Kidney (tissue), 14 donors: ENCODE measurements around the gene PYGM. TPM values are rescaled to one million over a fixed set of nuclear protein-coding genes. Genes with fewer than 3 reads are reported as not detected.

Source experiments
- DNase-seq, 5 donors: peaks; one replicate each; pipeline ENCODE4 v3.0.0-alpha.2; 2013 to 2020
- FAIRE-seq: peaks from 2 replicates; lab custom pipeline; 2012; peaks lifted over from hg19 to GRCh38; lab: Jason Lieb, UNC
- H3K27ac ChIP-seq, 2 donors: one replicate each; pipeline ENCODE4 v1.7.0; 2013; ENCODE audit warnings: low read depth in 2 of 2, low read length in 2 of 2, inconsistent platforms in 1 of 2
- H3K27me3 ChIP-seq: one replicate; pipeline ENCODE4 v1.7.1; 2013; ENCODE audit warnings: low read length, inconsistent platforms; ENCODE audit not compliant: control insufficient read depth, insufficient read depth
- H3K36me3 ChIP-seq, 3 donors: one replicate each; pipeline versions ENCODE4 v1.7.0 to v1.7.1; 2013; ENCODE audit warnings: low read length in 3 of 3, control low read depth in 1 of 3, inconsistent platforms in 1 of 3; ENCODE audit not compliant: insufficient read depth in 3 of 3, control insufficient read depth in 2 of 3
- H3K4me1 ChIP-seq, 3 donors: one replicate each; pipeline versions ENCODE4 v1.7.0 to v1.7.1; 2013; ENCODE audit warnings: low read length in 3 of 3, inconsistent platforms in 1 of 3, low read depth in 1 of 3; ENCODE audit not compliant: control insufficient read depth in 2 of 3, insufficient read depth in 2 of 3
- H3K4me3 ChIP-seq, 3 donors: one replicate each; pipeline versions ENCODE4 v1.7.0 to v1.8.1; 2013; ENCODE audit warnings: low read length in 3 of 3, control low read depth in 1 of 3, inconsistent platforms in 1 of 3
- H3K9ac ChIP-seq, 3 donors: one replicate each; pipeline versions ENCODE4 v1.7.0 to v1.7.1; 2013; ENCODE audit warnings: low read length in 3 of 3, control low read depth in 1 of 3, inconsistent platforms in 1 of 3
- H3K9me3 ChIP-seq, 3 donors: one replicate each; pipeline versions ENCODE4 v1.7.0 to v1.7.1; 2013; ENCODE audit warnings: low read length in 3 of 3, control low read depth in 1 of 3, inconsistent platforms in 1 of 3; ENCODE audit not compliant: control insufficient read depth in 2 of 3, insufficient read depth in 1 of 3
- CTCF ChIP-seq: IDR thresholded peaks from 3 replicates; pipeline ENCODE4 v1.5.1; 2012; ENCODE audit warnings: mild to moderate bottlenecking, moderate library complexity, borderline replicate concordance; ENCODE audit not compliant: insufficient read depth; ENCODE audit errors: extremely low read depth
- intact Hi-C: fragments of 100-400 bp; cut with DNase I; formaldehyde crosslinking; loops from one replicate; pipeline ENCODE4 v1.11.1; 2022
- polyA plus RNA-seq: library from polyadenylated mRNA; stranded (reverse); fragments of 350-450 nt; fragmentation: Illumina TruSeq; extraction: RNeasy Lipid Tissue Mini Kit (QIAGEN cat#74804); gene quantifications from one replicate; pipeline ENCODE4 v1.2.3, GENCODE V29; 2014; ENCODE audit warnings: low read depth, low replicate concordance; ENCODE audit not compliant: insufficient read depth
- total RNA-seq: library from RNA; stranded (reverse); fragmentation: NEBNext Ultra II Directional; extraction: Animal tissue kit (Norgen Biotek cat#: 25700); gene quantifications from one replicate; pipeline ENCODE4 v1.2.1, GENCODE V29; 2021
- donor health status: control.
- donor health status: control.
- donor health status: control.
- donor health status: control.
- donor health status: control.
- donor health status: DM: yes; HTN: yes; CAD: no.
- donor health status: Normal renal cell carcinoma (clear cell type).

The PYGM gene
- total and polyA plus RNA-seq, 2 donors from 2014 or later: 2.5 to 8.6 TPM

DNA sequence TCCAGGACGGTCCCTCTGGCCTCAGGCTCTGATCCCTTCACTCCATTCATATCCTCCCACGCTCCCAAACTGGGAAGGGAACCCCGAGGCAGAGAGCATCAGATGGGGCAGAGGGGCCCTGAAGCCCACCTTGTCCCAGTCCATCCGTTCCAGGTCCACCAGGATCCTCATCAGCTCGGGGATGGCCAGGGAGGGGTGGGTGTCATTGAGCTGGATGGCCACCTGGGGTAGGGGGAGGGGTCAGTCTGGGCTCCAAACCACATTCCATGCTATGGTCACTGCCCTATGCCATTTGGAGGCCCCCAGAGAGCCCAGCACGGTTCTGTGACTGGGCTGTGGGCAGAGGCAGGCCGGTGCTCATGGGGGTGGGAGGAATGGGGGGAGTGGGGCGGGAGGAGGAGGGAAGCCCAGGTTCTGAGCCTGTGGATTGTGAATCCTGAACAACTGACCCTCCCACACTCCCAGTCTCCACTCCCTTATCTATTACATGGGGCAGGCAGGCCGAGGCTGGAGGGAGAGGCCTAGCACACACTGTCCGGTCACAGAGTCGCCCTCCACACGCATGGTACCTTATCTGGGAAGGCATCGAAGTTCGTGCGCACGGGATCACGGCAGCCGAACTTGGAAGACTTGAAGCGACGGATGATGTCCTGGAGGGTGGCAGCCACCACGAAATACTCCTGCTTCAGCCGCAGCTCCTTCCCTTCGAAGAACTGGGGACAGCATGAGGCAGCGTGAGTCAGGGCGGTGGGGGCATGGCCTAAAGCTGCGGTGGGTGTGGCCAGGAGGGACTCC is 5.5 kb downstream of the PYGM start:
- H3K9ac ChIP-seq: no peak overlapping the region
- no peaks in the 10 kb centered on the region for H3K27me3 ChIP-seq
- DNase-seq: peak in 2 of 5 donors; percentile 45 to 68
- H3K27ac ChIP-seq: no peak overlapping the region
- no peak overlapping the region for H3K4me3 ChIP-seq
- no peak for FAIRE-seq
- no peaks in the 10 kb centered on the region for H3K36me3 ChIP-seq
- peaks cover 0 to 2% (median 0%) of the 10 kb centered on the region in 3 donors for H3K4me1 ChIP-seq
- TF ChIP-seq CTCF: no peak
- intact Hi-C loops: no loop called here
- no peaks in the 10 kb centered on the region for H3K9me3 ChIP-seq

GRCh38 chr11:64753380-64754123 is 6.2 kb downstream of the PYGM start:
- Histone ChIP-seq H3K36me3 (no peaks in the 10 kb centered on the region), H3K4me3 (no peak overlapping the region), H3K9ac (no peak overlapping the region), H3K27ac (no peak overlapping the region), H3K27me3 (no peaks in the 10 kb centered on the region), H3K9me3 (no peaks in the 10 kb centered on the region), H3K4me1 (no peaks in the 10 kb centered on the region)
- FAIRE-seq (no peak), DNase-seq (peak in 1 of 5 donors; percentile 64)
- TF ChIP-seq CTCF: no peak
- intact Hi-C loops: no loop called here

DNA sequence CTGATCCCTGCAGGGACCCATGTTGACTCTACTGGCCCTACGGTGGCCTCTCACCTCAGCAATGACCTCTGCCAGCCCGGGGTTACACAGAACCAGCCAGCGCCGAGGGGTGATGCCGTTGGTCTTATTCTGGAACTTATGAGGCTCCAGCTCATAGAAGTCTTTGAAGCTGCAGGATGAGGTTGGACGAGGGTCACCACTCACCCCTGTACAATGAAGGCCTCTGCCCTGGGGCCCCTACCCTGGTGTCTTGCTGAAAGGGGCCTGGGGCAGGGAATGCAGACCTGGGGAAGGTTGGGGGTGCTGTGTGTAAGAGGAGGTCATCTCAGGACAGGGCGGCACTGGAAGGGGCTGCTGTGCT is 6.8 kb downstream of the PYGM start:
- intact Hi-C loops: no loop called here
- peak in 1 of 5 donors; percentile 65 for DNase-seq
- TF ChIP-seq CTCF: no peak

More for the DNA sequence above, 6.8 kb downstream of the PYGM start:
- no peaks in the 10 kb centered on the region for H3K27me3 ChIP-seq
- no peaks in the 10 kb centered on the region for H3K4me1 ChIP-seq
- no peaks in the 10 kb centered on the region for H3K36me3 ChIP-seq
- no peak overlapping the region for H3K27ac ChIP-seq
- no peak overlapping the region for H3K9ac ChIP-seq
- H3K4me3 ChIP-seq: no peak overlapping the region
- H3K9me3 ChIP-seq: no peaks in the 10 kb centered on the region
- FAIRE-seq: no peak
